Stimulated activated effector memory CD8-positive, alpha-beta T cell treated with anti-CD3 and anti-CD28 coated beads, Interleukin-12 subunit alpha, Interleukin-12 subunit beta, amount 100 ng/mL, for 72 hours (primary cell): ENCODE results near the gene ETV4.
"Not testable (repeated sequence)": the region's sequence is repeated elsewhere in the genome, so short reads cannot be mapped to it uniquely, and the experiment has no call there.

Experiments used
- ATAC-seq: fragments of 150-1000 bp; cut with Tn5 transposase; 2 replicates; pipeline ENCODE4 v1.10.0; 2021
- DNase-seq, 2 donors: peaks; one replicate each; pipeline ENCODE4 v3.0.0; 2021 to 2022; ENCODE audit warnings: low spot score in 2 of 2
- H3K27ac Mint-ChIP-seq: one replicate; pipeline ENCODE4 v1.8.0; 2022; ENCODE audit warnings: mild to moderate bottlenecking, mixed read lengths
- H3K36me3 Mint-ChIP-seq: one replicate; pipeline ENCODE4 v1.8.0; 2022; ENCODE audit warnings: mild to moderate bottlenecking, mixed read lengths
- H3K4me1 Mint-ChIP-seq: one replicate; pipeline ENCODE4 v1.8.0; 2022; ENCODE audit warnings: mixed read lengths
- H3K4me3 Mint-ChIP-seq: one replicate; pipeline ENCODE4 v1.8.0; 2022; ENCODE audit warnings: mild to moderate bottlenecking, mixed read lengths
- H3K9me3 Mint-ChIP-seq: one replicate; pipeline ENCODE4 v1.8.0; 2022; ENCODE audit warnings: mixed read lengths

Gene ETV4

DNA sequence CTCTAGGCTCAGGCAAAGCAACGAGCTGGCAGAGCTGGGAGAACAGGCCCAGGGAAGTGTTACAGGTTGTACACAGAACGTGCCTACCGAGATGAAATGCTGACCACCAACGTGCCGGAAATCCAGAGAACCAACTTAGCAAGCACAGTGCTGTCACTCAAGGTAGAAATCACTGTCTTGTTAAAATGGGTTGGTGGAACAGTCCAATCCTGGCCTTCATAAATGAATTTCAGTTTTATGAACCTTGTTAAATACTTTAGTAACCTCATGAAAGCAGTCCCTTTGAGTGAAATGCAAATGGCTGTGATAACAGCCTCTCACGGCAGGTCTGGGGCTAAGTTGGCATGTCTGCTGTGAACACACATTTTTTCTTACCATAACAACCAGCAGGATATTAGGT, 29.0 kb downstream of the ETV4 start:
- no peak overlapping the region for H3K4me3 Mint-ChIP-seq
- H3K9me3 Mint-ChIP-seq: no peaks in the 10 kb centered on the region
- DNase-seq (no peak), ATAC-seq (peak; percentile 39)
- H3K27ac Mint-ChIP-seq: peak overlapping the region; percentile 20
- peaks cover 100% of the 10 kb centered on the region for H3K36me3 Mint-ChIP-seq
- H3K4me1 Mint-ChIP-seq: peaks cover 9% of the 10 kb centered on the region

DNA sequence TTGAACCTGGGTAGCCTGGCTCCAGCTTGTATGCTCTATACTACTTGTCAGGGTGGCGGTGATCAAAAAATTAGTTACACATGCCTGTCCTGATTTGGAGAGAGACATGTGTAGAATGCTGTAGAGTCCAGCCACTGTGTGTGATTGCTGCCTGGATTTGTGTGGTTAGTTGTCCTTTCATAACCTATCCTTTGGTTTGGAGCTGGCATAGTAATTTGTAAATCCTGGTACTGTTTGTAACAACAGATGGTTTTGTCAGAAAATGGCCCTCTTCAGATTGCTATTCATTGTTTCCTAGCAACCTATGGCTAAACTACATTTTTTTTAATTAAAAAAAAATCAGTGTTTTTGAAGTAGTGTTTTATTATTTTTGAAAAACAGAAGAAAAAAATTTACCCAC, 30.5 kb downstream of the ETV4 start:
- no peaks in the 10 kb centered on the region for H3K9me3 Mint-ChIP-seq
- H3K4me3 Mint-ChIP-seq: no peak overlapping the region
- no peak for DNase-seq
- H3K4me1 Mint-ChIP-seq: peaks cover 9% of the 10 kb centered on the region
- peaks cover 100% of the 10 kb centered on the region for H3K36me3 Mint-ChIP-seq
- ATAC-seq: no peak
- H3K27ac Mint-ChIP-seq: no peak overlapping the region

DNA sequence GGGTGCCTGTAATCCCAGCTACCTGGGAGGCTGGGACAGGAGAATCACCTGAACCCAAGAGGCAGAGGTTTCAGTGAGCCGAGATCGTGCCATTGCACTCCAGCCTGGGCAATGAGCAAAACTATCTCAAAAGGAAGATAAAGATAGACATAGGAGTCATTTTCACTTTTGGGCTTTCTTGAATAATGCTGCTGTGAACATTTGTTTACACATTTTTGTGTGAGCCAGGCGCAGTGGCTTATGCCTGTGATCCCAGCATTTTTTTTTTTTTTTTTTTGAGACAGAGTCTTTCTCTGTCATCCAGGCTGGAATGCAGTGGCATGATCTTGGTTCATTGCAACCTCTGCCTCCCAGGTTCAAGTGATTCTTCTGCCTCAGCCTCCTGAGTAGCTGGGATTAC, 34.9 kb downstream of the ETV4 start:
- H3K4me3 Mint-ChIP-seq, H3K4me1 Mint-ChIP-seq, ATAC-seq, H3K27ac Mint-ChIP-seq, DNase-seq, H3K9me3 Mint-ChIP-seq: not testable (repeated sequence)
- H3K36me3 Mint-ChIP-seq: peaks cover 100% of the 10 kb centered on the region

DNA sequence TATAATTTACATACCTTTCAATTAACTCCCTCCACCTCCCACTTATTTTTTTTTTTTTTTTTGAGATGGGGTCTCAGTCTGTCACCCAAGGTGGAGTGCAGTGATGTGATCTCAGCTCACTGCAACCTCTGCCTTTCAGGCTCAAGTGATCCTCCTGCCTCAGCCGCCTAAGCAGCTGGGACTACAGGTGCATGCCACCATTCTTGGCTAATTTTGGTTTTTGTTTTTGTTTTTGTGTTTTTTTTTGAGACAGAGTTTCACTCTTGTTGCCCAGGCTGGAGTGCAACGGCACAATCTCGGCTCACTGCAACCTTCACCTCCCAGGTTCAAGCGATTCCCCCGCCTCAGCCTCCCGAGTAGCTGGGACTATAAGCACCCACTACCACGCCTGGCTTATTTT, 36.7 kb downstream of the ETV4 start:
- H3K4me3 Mint-ChIP-seq, H3K27ac Mint-ChIP-seq, DNase-seq, H3K9me3 Mint-ChIP-seq, H3K4me1 Mint-ChIP-seq, ATAC-seq: not testable (repeated sequence)
- H3K36me3 Mint-ChIP-seq: peaks cover 100% of the 10 kb centered on the region

DNA sequence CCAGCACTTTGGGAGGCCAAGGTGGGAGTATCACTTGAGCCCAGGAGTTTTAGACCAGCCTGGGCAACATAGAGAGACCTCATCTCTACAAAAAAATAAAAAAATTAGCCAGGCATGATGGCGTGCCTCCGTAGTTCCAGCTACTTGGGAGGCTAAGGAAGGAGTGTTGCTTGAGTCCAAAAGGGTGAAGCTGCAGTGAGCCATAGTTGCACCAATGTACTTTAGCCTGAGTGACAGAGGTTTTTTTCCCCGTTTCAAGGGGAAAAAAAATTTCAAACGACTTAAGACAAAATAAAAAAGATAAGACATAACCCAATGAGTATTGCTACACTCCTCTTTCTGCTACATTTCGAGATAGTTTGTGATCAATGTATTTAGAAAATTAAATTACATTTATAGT, 55.5 kb downstream of the ETV4 start:
- Mint-ChIP-seq H3K27ac (peak overlapping the region; percentile 56), H3K36me3 (peaks cover 65% of the 10 kb centered on the region), H3K4me1 (peaks cover 11% of the 10 kb centered on the region), H3K4me3 (no peak overlapping the region), H3K9me3 (no peaks in the 10 kb centered on the region)
- ATAC-seq (no peak), DNase-seq (no peak)

DNA sequence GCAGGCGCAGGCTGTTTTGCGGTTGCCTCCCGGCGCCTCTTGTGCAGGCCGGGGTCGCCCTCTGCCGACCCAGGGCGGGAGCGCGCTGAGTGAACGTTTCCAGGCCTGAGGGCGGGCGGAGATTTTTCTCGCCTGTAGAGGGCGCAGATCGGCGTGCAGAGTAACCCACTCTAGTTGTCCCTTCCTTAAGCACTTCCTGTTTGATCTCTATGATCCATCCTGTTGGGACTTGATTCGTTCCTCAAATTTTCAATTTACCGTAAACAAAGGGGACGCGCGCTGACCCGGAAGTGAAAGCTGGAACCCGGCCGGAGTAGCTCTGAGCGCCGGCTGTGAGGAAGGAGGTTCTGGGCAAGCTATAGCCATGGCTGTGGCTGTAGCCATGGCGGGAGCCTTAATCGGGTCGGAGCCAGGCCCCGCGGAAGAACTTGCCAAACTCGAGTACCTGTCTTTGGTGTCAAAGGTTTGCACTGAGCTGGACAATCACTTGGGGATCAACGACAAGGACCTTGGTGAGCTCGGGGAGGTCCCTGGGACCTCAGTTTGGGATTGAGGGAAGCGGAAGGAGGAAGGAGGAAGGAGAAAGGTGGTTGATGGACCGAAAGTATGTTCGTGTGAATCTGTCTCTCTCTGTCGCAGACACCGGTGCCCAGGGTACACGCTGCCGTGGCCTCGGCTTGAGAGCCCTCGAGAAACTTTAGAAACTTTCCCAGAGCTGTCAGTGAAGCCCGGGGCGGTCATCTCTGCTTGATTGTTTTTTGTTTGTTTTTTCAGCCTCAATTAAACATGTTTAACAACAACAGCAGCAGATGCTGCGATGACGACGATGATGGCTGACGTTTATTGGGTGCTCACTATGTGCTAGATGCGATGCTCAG, 62.2 kb downstream of the ETV4 start, which contains the start of gene DHX8:
Gene DHX8, plus strand, starts transcription at position 302 of the 878 bp plus-strand sequence. Its CDS starts 63 bp downstream, at position 365.
- DNase-seq: peak; percentile 99 to 100
- Mint-ChIP-seq H3K4me1 (peaks cover 22% of the 10 kb centered on the region), H3K36me3 (peaks cover 11% of the 10 kb centered on the region)

DNA sequence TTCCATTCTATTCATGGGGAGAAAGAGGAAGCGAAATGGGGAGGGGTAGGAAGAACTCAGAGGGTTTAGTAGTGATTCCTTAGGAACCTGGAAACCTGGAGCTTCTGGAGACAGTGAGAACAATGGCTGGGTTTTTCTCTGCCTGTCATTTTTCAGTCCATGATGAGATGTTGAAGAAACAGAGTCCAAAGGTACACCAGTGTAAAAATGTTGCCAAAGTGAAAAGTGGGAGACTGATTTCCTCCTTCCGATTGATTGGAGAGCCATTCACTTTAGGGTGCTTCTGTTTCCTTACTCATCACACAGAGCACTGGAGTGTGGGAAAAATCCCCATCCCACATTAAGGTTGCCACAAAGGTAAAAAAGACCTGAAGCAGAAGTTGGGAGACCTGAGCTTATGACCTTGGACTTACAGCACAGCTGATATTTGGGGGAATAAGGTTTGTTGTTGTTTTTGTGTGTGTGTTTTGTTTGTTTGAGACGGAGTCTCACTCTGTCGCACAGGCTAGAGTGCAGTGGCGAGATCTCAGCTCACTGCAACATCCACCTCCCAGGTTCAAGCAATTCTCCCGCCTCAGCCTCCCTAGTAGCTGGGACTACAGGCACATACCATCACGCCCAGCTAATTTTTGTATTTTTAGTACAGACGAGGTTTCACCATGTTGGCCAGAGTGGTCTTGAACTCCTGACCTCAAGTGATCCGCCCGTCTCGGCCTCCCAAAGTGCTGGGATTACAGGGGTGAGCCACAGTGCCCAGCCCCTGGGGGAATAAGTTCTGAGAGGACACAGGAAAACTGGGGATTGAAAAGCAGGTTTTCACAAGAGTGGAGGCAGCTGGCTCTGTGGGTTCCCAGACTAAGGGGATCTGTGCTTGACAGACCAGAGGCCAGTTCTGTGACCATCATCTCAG, 63.8 kb downstream of the ETV4 start:
- peaks cover 11% of the 10 kb centered on the region for H3K36me3 Mint-ChIP-seq
- no peak overlapping the region for H3K4me3 Mint-ChIP-seq
- H3K9me3 Mint-ChIP-seq: no peaks in the 10 kb centered on the region
- DNase-seq: no peak
- ATAC-seq: no peak
- H3K4me1 Mint-ChIP-seq: peaks cover 18% of the 10 kb centered on the region
- H3K27ac Mint-ChIP-seq: peak overlapping the region; percentile 60

More for the DNA sequence above, 62.2 kb downstream of the ETV4 start, which contains the start of gene DHX8:
- peak; percentile 98 for ATAC-seq
- Mint-ChIP-seq H3K4me3 (peak within 1 kb of the TSS; percentile 100), H3K27ac (peak within 1 kb of the TSS; percentile 99), H3K9me3 (no peaks in the 10 kb centered on the region)

DNA sequence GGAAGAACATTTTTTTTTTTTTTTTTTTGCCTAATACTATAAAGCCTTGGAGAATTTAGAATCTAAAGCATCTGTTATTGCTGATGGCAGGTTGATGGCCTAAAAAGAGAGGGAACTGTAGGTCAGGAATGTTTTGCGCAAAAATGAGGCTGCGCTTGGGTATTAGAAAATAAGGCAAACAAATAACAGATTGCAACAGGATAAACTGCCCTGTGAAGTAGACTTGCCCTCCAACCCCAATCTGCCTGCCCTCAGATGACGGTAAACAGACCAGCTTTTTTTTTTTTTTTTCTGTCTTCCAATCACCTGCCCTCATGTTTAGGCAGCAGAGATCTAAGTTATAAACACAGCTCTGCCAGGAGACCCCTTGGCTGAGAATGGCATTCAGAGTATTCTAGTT, 66.2 kb downstream of the ETV4 start:
- H3K4me1 Mint-ChIP-seq: peaks cover 11% of the 10 kb centered on the region
- no peaks in the 10 kb centered on the region for H3K9me3 Mint-ChIP-seq
- H3K27ac Mint-ChIP-seq: no peak overlapping the region
- peaks cover 11% of the 10 kb centered on the region for H3K36me3 Mint-ChIP-seq
- H3K4me3 Mint-ChIP-seq: no peak overlapping the region
- ATAC-seq (no peak), DNase-seq (no peak)
